ENCODE data around the gene CGB2. TPM values are rescaled to one million over a fixed set of nuclear protein-coding genes. Genes with fewer than 3 reads are reported as not detected.
"Not testable (repeated sequence)": the region's sequence is repeated elsewhere in the genome, so short reads cannot be mapped to it uniquely, and the experiment has no call there.

Gene CGB2
- total and polyA plus RNA-seq, 9 of the 15 experiments (the other 6 are each of a cell fraction or from before 2014, with no cell fraction given) = 0.22 TPM; not detected in 8

GRCh38 chr19:49043548-49043947 is 11.9 kb downstream of the CGB2 start, which contains the start of gene CGB5:
CGB5 (plus strand) TSS chr19:49043848; CDS start chr19:49044210, 362 bp downstream.
- intact Hi-C loops (cut with micrococcal nuclease); H2AFZ ChIP-seq (ENCODE audit: low read depth, low read length); H4K20me1 ChIP-seq (replicated peaks; ENCODE audit: control insufficient read depth, insufficient read depth, low read length); DNase-seq (ENCODE audit: extremely low read depth in 1 of 4, low spot score in 3 of 4); H3K9me1 ChIP-seq (ENCODE audit: control insufficient read depth, insufficient read depth, low read length); BruUV-seq (replicated peaks); H3K4me1 ChIP-seq (replicated peaks in 1 of 2; ENCODE audit: control insufficient read depth in 2 of 2, insufficient read depth in 2 of 2, low read length in 2 of 2); H3K27ac ChIP-seq (ENCODE audit: extremely low read depth, low read depth, low read length); H3K79me2 ChIP-seq (ENCODE audit: control insufficient read depth, insufficient read depth, low read length); CTCF ChIA-PET (ENCODE audit: low intra/inter-chr PET ratio); H3K4me2 ChIP-seq (ENCODE audit: insufficient read depth, low read length); H3K27me3 ChIP-seq (ENCODE audit: control insufficient read depth in 2 of 2, insufficient read depth in 2 of 2, low read length in 2 of 2); H3K36me3 ChIP-seq (ENCODE audit: control insufficient read depth, insufficient read depth, low read length); ATAC-seq; FAIRE-seq; H3K9me3 ChIP-seq (replicated peaks; ENCODE audit: control insufficient read depth, insufficient read depth, low read depth, low read length); in situ Hi-C loops (cut with MboI); H3K4me3 ChIP-seq; H3K9ac ChIP-seq (ENCODE audit: insufficient read depth in 1 of 2, low read depth in 2 of 2, low read length in 2 of 2); POLR2A ChIA-PET: not testable (repeated sequence)
- 3% methylated on average over 8 of the region's 15 CpGs for WGBS (ENCODE audit: insufficient coverage, low coverage, missing lambda C conversion rate)

GRCh38 chr19:49049011-49049410 is 17.3 kb downstream of the CGB2 start, which contains the start of gene CGB8:
CGB8 (minus strand) TSS chr19:49049111; CDS start chr19:49048739, 372 bp downstream.
- H3K9me3 ChIP-seq (replicated peaks; ENCODE audit: control insufficient read depth, insufficient read depth, low read depth, low read length); CTCF ChIA-PET (ENCODE audit: low intra/inter-chr PET ratio); H3K27ac ChIP-seq (ENCODE audit: extremely low read depth, low read depth, low read length); H3K79me2 ChIP-seq (ENCODE audit: control insufficient read depth, insufficient read depth, low read length); intact Hi-C loops (cut with micrococcal nuclease); FAIRE-seq; H4K20me1 ChIP-seq (replicated peaks; ENCODE audit: control insufficient read depth, insufficient read depth, low read length); DNase-seq (ENCODE audit: extremely low read depth in 1 of 4, low spot score in 3 of 4); H3K9ac ChIP-seq (ENCODE audit: insufficient read depth in 1 of 2, low read depth in 2 of 2, low read length in 2 of 2); H2AFZ ChIP-seq (ENCODE audit: low read depth, low read length); H3K9me1 ChIP-seq (ENCODE audit: control insufficient read depth, insufficient read depth, low read length); H3K4me3 ChIP-seq; BruUV-seq (replicated peaks); in situ Hi-C loops (cut with MboI); H3K4me1 ChIP-seq (replicated peaks in 1 of 2; ENCODE audit: control insufficient read depth in 2 of 2, insufficient read depth in 2 of 2, low read length in 2 of 2); ATAC-seq; H3K36me3 ChIP-seq (ENCODE audit: control insufficient read depth, insufficient read depth, low read length); H3K4me2 ChIP-seq (ENCODE audit: insufficient read depth, low read length); H3K27me3 ChIP-seq (ENCODE audit: control insufficient read depth in 2 of 2, insufficient read depth in 2 of 2, low read length in 2 of 2); POLR2A ChIA-PET: not testable (repeated sequence)
- WGBS (ENCODE audit: insufficient coverage, low coverage, missing lambda C conversion rate) = 9% methylated on average over 10 of the region's 12 CpGs

GRCh38 chr19:49049834-49050233 is 18.1 kb downstream of the CGB2 start:
- in situ Hi-C loops (cut with MboI); H3K79me2 ChIP-seq (ENCODE audit: control insufficient read depth, insufficient read depth, low read length); H3K9ac ChIP-seq (ENCODE audit: insufficient read depth in 1 of 2, low read depth in 2 of 2, low read length in 2 of 2); H4K20me1 ChIP-seq (replicated peaks; ENCODE audit: control insufficient read depth, insufficient read depth, low read length); BruUV-seq (replicated peaks); H3K4me2 ChIP-seq (ENCODE audit: insufficient read depth, low read length); intact Hi-C loops (cut with micrococcal nuclease); H3K9me3 ChIP-seq (replicated peaks; ENCODE audit: control insufficient read depth, insufficient read depth, low read depth, low read length); H3K36me3 ChIP-seq (ENCODE audit: control insufficient read depth, insufficient read depth, low read length); H3K4me3 ChIP-seq; FAIRE-seq; POLR2A ChIA-PET; ATAC-seq; H3K27ac ChIP-seq (ENCODE audit: extremely low read depth, low read depth, low read length); H3K4me1 ChIP-seq (replicated peaks in 1 of 2; ENCODE audit: control insufficient read depth in 2 of 2, insufficient read depth in 2 of 2, low read length in 2 of 2); H2AFZ ChIP-seq (ENCODE audit: low read depth, low read length); H3K9me1 ChIP-seq (ENCODE audit: control insufficient read depth, insufficient read depth, low read length); DNase-seq (ENCODE audit: extremely low read depth in 1 of 4, low spot score in 3 of 4); H3K27me3 ChIP-seq (ENCODE audit: control insufficient read depth in 2 of 2, insufficient read depth in 2 of 2, low read length in 2 of 2); CTCF ChIA-PET (ENCODE audit: low intra/inter-chr PET ratio): not testable (repeated sequence)
- 3% methylated on average over 2 of the region's 4 CpGs for WGBS (ENCODE audit: insufficient coverage, low coverage, missing lambda C conversion rate)

Data from K562 (cell line).